Stimulated activated naive CD4-positive, alpha-beta T cell treated with Interleukin-2 at 50 U/mL for 16 hours (primary cell): ENCODE measurements around the gene MIAT.
"Not testable (repeated sequence)": the region's sequence is repeated elsewhere in the genome, so short reads cannot be mapped to it uniquely, and the experiment has no call there.

Source experiments
- DNase-seq: peaks from one replicate; lab custom pipeline; 2025; lab: John Stamatoyannopoulos, UW

The MIAT gene

GRCh38 chr22:26700462-26700861, 43.1 kb downstream of the MIAT start:
- no peak for DNase-seq

GRCh38 chr22:26700886-26701285, 43.5 kb downstream of the MIAT start:
- no peak for DNase-seq

GRCh38 chr22:26701323-26701722, 43.9 kb downstream of the MIAT start:
- no peak for DNase-seq

- DNase-seq: no peak
These were observed 45.8 kb downstream of the MIAT start for GRCh38 chr22:26702906-26703830.

GRCh38 chr22:26705379-26705778, 48.0 kb downstream of the MIAT start:
- DNase-seq: not testable (repeated sequence)

GRCh38 chr22:26707090-26707489, 49.7 kb downstream of the MIAT start:
- DNase-seq: no peak

- no peak for DNase-seq
These were observed 50.2 kb downstream of the MIAT start for GRCh38 chr22:26707581-26707980.

GRCh38 chr22:26708256-26709009, 51.0 kb downstream of the MIAT start:
- no peak for DNase-seq

GRCh38 chr22:26709617-26710390, 52.4 kb downstream of the MIAT start:
- no peak for DNase-seq

GRCh38 chr22:26711205-26711963, 54.0 kb downstream of the MIAT start:
- no peak for DNase-seq

- no peak for DNase-seq
These were observed 54.8 kb downstream of the MIAT start for GRCh38 chr22:26712158-26712557.

- DNase-seq: no peak
These were observed 56.5 kb downstream of the MIAT start for GRCh38 chr22:26713823-26714449.

- DNase-seq: no peak
These were observed 57.6 kb downstream of the MIAT start for GRCh38 chr22:26714971-26715370.

GRCh38 chr22:26715392-26715936, 58.1 kb downstream of the MIAT start:
- no peak for DNase-seq

GRCh38 chr22:26718488-26718887, 61.1 kb downstream of the MIAT start:
- DNase-seq: no peak

GRCh38 chr22:26718905-26719304, 61.5 kb downstream of the MIAT start:
- DNase-seq: no peak

- DNase-seq: no peak
These were observed 64.8 kb downstream of the MIAT start for GRCh38 chr22:26722159-26722558.

GRCh38 chr22:26724414-26724813, 67.0 kb downstream of the MIAT start:
- no peak for DNase-seq

- no peak for DNase-seq
These were observed 67.8 kb downstream of the MIAT start for GRCh38 chr22:26725012-26725676.
